Central memory CD8-positive, alpha-beta T cell (primary cell): ENCODE data around the gene TMIE.
"Not testable (repeated sequence)": the region's sequence is repeated elsewhere in the genome, so short reads cannot be mapped to it uniquely, and the experiment has no call there.

Experiments
- ATAC-seq: fragments of 150-1000 bp; cut with Tn5 transposase; replicated peaks from 2 replicates; pipeline ENCODE4 v1.10.0; 2022; ENCODE audit warnings: mild to moderate bottlenecking, moderate FRiP score, moderate number of reproducible peaks; ENCODE audit not compliant: poor library complexity, severe bottlenecking; ENCODE audit errors: extremely low read depth
- DNase-seq, 2 donors: peaks; one replicate each; pipeline ENCODE4 v3.0.0; 2021; ENCODE audit warnings: low spot score in 2 of 2
- H3K27ac Mint-ChIP-seq: one replicate; pipeline ENCODE4 v1.8.0; 2022; ENCODE audit warnings: low read depth, mild to moderate bottlenecking, moderate library complexity, mixed read lengths
- H3K27me3 Mint-ChIP-seq: one replicate; pipeline ENCODE4 v1.8.0; 2022; ENCODE audit warnings: mixed read lengths
- H3K36me3 Mint-ChIP-seq: one replicate; pipeline ENCODE4 v1.8.0; 2022; ENCODE audit warnings: mild to moderate bottlenecking, moderate library complexity, mixed read lengths; ENCODE audit not compliant: insufficient read depth
- H3K4me1 Mint-ChIP-seq: one replicate; pipeline ENCODE4 v1.8.0; 2022; ENCODE audit warnings: mixed read lengths
- H3K4me3 Mint-ChIP-seq: one replicate; pipeline ENCODE4 v1.8.0; 2022; ENCODE audit warnings: mild to moderate bottlenecking, moderate library complexity, mixed read lengths
- H3K9me3 Mint-ChIP-seq: one replicate; pipeline ENCODE4 v1.8.0; 2022; ENCODE audit warnings: mixed read lengths

TMIE gene

DNA sequence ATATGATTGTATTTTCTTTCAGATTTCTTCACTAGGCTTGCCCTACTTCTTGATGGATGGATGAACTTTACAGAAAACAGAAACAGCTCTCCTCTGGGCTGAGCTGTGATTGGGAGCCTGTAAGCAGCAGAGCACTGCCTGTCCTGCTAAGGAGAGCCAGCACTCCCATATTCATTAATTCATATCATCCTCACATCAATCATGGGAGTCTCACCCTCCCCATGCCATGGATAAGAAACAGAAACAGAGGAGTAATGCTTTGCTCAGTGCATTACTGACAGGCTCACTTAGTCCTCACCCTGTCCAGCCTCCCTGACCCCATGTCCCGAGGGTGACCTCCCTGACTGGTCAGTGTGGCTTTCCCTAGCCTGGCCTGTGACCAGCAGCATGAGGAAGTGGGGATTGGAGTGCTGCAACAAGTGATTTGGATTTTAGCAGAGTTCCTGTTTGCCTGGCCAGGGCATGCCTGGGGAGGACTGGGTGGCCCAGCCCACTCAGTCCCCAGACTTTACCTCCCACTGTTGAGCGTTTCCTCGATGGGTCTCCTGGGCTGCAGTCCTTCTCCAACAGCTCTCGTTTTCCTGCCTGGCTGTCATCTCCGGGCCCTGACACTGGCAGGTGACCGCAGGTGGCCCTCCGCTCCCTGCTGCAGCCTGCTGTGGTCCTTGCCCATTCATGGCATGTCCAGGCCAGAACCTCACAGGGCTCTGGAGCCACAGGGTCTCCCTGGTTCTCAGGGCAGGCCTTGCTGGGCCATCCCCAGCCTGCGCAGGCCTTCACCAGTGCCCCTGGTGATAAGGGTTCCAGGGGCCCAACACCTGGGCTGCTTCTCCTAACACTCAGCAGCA is 1.3 kb upstream of the TMIE start:
- no peaks in the 10 kb centered on the region for H3K36me3 Mint-ChIP-seq
- H3K27ac Mint-ChIP-seq, result no peak overlapping the region
- no peaks in the 10 kb centered on the region for H3K9me3 Mint-ChIP-seq
- ATAC-seq (no peak), DNase-seq (no peak)
- H3K4me1 Mint-ChIP-seq, result peaks cover 12% of the 10 kb centered on the region
- peaks cover 14% of the 10 kb centered on the region for H3K27me3 Mint-ChIP-seq
- H3K4me3 Mint-ChIP-seq, result no peak overlapping the region

DNA sequence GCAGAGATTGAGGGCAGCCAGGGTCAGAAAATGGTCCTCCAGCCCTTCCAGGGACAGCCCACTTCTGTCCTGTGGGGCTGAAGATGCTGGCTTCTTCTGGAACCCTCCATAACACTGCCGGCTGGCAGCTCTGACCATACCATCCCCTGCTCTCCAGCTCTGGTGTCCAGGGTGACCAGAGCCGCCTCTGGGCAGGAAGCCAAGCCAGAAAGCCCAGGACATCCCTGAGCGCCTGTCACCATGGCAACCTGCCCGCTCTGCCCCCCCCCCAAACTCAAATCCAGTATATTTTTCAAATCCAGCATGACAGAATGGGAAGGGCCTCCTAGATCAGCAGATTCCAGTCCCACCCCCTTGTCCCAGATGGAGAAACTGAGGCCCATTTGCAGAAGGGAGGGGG is 420 bp upstream of the TMIE start:
- Mint-ChIP-seq H3K4me1 (peaks cover 4% of the 10 kb centered on the region), H3K9me3 (no peaks in the 10 kb centered on the region), H3K27ac (no peak overlapping the region), H3K36me3 (no peaks in the 10 kb centered on the region), H3K27me3 (peaks cover 14% of the 10 kb centered on the region), H3K4me3 (no peak overlapping the region)
- ATAC-seq, result no peak
- DNase-seq, result no peak

DNA sequence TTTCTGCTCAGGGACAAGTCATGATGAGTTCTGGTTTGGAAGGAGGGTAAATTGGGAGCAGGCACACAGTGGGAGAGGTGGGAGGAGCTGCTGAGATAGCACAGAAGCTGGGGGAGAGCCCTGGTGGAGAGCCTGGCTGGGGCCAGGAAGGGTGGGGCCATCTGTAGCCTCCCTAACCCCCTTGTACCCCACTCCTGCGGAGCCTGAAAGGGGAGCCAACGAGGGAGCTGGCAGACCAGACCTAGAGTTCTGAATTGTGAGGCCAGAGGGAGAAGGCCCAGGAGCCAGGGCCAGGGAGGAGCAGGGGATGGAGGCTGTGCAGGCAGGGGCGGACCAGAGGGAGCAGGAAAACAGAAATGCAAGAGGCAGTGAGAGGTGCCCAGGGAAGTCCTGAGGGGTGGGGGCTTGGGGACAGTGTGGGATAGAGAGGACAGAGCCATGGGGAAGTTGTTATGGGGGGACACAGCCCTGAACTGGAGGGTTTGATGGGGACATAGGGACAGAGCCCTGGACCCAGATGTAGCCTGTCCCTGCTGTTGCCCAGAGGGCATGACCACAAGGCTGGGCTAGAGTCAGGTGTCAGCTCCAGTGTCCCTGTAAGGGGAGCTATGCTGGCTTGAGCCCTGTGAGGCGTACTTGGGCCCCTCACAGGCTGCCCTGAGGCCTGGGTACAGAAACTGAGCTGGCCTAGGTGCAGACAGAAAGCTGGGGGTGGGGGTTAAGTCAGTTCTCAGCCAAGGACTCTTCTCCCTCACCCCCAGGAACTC is 1.2 kb downstream of the TMIE start:
- Mint-ChIP-seq H3K9me3 (no peaks in the 10 kb centered on the region), H3K4me1 (no peaks in the 10 kb centered on the region), H3K27ac (no peak overlapping the region), H3K27me3 (peaks cover 14% of the 10 kb centered on the region), H3K36me3 (no peaks in the 10 kb centered on the region), H3K4me3 (no peak overlapping the region)
- no peak for ATAC-seq
- no peak for DNase-seq

DNA sequence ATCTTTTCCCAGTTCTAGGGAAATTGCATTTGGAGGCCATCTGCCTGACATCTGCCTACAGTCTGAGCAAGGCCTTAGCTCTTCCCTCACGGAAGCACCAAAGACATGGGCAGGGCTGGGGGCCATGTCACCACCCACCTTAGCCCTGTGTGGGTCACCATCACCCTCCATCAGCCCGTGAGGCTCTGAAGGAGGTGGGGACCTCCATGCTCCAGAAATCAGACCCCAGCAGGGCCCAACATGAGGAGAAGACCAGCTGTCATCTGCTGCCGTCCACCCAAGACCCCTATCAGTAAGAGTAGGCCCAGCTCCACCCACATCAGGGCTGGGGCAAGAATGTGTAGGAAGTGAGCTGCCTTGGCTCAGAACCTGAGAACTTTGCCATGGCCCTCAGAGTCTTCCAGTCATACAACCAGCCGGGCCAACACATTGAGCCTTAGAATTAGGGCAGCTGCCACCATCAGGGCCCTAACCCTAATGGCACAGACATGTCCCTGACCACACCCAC is 1.9 kb downstream of the TMIE start:
- H3K27me3 Mint-ChIP-seq, result peaks cover 14% of the 10 kb centered on the region
- no peaks in the 10 kb centered on the region for H3K36me3 Mint-ChIP-seq
- H3K4me1 Mint-ChIP-seq, result no peaks in the 10 kb centered on the region
- H3K4me3 Mint-ChIP-seq, result no peak overlapping the region
- ATAC-seq (no peak), DNase-seq (no peak)
- H3K27ac Mint-ChIP-seq, result no peak overlapping the region
- H3K9me3 Mint-ChIP-seq, result no peaks in the 10 kb centered on the region

DNA sequence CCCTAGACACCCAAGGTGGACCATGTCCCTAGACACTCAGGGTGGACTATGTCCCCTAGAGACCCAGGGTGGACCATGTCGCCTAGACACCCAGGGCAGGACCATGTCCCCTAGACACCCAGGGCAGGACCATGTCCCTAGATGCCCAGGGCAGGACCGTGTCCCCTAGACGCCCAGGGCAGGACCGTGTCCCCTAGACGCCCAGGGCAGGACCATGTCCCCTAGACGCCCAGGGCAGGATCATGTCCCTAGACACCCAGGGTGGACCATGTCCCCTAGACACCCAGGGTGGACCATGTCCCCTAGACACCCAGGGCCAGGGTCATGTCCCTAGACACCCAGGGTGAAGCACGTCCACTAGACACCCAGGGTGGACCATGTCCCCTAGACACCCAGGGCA is 3.2 kb downstream of the TMIE start:
- H3K4me1 Mint-ChIP-seq, H3K36me3 Mint-ChIP-seq, H3K9me3 Mint-ChIP-seq, ATAC-seq, H3K27ac Mint-ChIP-seq, DNase-seq, H3K4me3 Mint-ChIP-seq: not testable (repeated sequence)
- H3K27me3 Mint-ChIP-seq, result peaks cover 14% of the 10 kb centered on the region

DNA sequence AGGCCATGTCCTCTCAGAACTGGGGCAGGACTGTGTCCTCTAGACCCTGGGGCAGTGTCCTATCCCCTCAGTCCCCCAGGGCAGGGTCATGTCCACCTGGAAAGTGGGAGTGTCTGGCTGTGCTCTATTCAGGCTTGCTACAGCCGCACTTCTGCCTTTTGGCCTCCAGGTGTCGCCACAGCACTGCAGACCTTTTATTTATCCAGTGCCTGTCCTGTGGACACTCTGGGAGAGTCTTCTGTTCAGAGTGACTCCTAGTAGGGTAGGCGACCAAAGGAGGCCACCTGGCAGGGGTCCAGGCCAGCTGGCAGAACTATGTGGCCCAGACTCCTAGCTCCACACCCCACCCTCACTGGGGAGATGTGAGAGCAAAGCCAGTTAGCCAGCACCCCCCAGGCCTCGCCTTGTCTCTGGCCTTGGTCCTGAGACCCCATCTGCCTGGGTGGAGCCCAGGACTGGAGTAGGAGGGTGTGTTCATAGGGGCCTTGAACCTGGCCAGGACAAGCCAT is 3.9 kb downstream of the TMIE start:
- DNase-seq, result peak; percentile 56 to 59
- Mint-ChIP-seq H3K27ac (no peak overlapping the region), H3K4me3 (no peak overlapping the region), H3K36me3 (no peaks in the 10 kb centered on the region), H3K27me3 (peaks cover 14% of the 10 kb centered on the region), H3K4me1 (no peaks in the 10 kb centered on the region), H3K9me3 (no peaks in the 10 kb centered on the region)
- peak; percentile 73 for ATAC-seq

DNA sequence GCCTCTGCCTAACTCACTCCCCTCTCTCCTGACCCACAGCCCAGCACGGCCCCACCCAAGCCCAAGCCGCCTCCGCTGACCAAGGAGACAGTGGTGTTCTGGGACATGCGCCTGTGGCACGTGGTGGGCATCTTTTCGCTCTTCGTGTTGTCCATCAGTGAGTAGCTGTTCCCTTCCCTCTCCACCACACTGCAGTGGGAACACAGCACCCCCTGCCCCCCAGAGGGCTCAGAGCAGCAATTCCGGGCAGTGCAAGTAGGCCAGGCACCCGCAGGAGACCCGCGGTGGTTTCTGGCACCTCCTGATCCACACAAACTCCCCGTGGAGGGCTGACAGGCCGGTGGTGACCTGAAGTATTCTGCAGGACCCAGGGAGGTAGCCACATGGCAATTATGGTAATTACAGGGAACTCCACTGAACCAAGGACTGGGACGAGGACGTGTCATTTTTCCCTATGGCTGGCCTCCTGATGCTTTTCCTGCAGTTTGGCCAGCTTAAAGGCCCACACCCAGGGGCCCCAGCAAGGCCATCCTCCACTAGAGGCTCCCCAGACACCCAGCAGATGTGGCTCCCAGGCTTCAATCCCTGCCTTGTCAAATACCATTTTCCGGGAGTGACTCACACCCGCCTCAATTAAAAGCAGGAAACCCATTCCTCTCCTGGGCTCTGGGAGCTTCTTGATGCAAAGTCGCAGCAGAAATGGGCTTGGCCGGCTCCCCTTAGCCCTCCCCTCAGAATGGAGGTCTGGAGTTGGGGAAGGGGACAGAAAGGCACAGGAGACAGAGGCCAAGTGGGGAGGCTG is 4.8 kb downstream of the TMIE start:
- no peak for DNase-seq
- no peak overlapping the region for H3K4me3 Mint-ChIP-seq
- H3K9me3 Mint-ChIP-seq, result no peaks in the 10 kb centered on the region
- no peak overlapping the region for H3K27ac Mint-ChIP-seq
- no peaks in the 10 kb centered on the region for H3K36me3 Mint-ChIP-seq
- no peaks in the 10 kb centered on the region for H3K4me1 Mint-ChIP-seq
- no peak for ATAC-seq
- H3K27me3 Mint-ChIP-seq, result peaks cover 14% of the 10 kb centered on the region

DNA sequence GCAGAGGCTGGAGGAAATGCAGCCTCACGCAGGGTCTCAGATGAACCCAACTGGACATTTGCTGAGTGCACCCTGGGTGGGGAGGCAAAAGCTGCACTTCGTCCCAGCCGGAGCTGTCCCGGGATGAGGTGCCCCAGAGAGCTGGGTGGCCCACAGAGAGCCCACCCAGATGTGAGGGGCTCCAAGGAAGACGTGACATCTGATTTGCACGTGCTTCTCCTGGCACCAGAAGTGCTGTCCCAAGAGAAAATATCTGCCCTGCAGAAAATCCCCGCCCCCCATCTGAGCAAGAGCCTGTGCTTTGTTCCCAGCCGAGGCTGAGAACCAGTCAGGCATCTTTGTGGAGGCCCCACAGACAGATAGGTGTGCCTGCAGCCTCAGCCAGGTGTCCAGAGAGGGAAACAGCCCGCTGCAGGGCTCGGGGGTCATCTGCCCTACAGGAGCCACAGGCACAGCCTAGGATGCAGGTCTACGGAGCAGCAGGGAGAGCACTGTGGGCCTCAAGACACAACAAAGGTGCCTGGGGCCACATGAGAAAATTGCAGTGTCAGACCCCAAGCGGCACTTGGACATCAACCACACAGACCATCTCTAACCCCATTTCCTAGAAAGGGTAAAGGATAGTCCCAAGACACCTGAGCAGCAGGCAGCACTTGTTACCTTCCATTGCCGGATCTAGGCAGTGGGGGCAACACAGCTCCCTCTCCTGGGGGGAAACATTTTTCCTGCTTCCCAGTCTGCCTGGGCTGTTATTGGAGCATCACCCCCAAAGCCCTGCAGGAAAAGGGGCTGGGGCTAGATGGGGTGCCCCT is 5.8 kb downstream of the TMIE start:
- no peak for DNase-seq
- Mint-ChIP-seq H3K36me3 (no peaks in the 10 kb centered on the region), H3K4me3 (no peak overlapping the region), H3K9me3 (no peaks in the 10 kb centered on the region), H3K27me3 (peaks cover 8% of the 10 kb centered on the region), H3K27ac (no peak overlapping the region), H3K4me1 (no peaks in the 10 kb centered on the region)
- ATAC-seq, result no peak

DNA sequence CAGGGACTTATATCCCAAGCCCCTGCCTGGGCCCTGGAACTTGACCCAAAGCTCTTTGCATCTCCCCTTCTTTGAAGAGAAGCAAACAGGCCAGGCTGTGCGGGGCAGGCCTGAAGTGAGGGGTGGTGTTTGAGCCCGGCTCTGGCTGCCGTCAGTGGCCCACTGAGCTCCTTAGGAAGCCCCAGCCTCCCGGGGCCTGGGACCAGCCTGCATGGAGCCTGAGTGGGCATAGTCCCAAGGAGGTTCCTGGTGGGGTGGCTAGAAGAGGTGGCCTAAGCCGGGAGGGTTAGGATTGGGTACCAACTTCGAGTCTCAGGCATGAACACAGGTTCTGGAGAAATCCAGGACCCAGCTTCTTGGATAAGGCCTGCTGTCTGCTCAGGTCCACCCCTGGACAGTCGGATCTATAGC is 6.4 kb downstream of the TMIE start:
- ATAC-seq, result no peak
- Mint-ChIP-seq H3K4me3 (no peak overlapping the region), H3K36me3 (no peaks in the 10 kb centered on the region), H3K27me3 (peaks cover 2% of the 10 kb centered on the region), H3K4me1 (no peaks in the 10 kb centered on the region), H3K27ac (no peak overlapping the region), H3K9me3 (no peaks in the 10 kb centered on the region)
- DNase-seq, result no peak

DNA sequence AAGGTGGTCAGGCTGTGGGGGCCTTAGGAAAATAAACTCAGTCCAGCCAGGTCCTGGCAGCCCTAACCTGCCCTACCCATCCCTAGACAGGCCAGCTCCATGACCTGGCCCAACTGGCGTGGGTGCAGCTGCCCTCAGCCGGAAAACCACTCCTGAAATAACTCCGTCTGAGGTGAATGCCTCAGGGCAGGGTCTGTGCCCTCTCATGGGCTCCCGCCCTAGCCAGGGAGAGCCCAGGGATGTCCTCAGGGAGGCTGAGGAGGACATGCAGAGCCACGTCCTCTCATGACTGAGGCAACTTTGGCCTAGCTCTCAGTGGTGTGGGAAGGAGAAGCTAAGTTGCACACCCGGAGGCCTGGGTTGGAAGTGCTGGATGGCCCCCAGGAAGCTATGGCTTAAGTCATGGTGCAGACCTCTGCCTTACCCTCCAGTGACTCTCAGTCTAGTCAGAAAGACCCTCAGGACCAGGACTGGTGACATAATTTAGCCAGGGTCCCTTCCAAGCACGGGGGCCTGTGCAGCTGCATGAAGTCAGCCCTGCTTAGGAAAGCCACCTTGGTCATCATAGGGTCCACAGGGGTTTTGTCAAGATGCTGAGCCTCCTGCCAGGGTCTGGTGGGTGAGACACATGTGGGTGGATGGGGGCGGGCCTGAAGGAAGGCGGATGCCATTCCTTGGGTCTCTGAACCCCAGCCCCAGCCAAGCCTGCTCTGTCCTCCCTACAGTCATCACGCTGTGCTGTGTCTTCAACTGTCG is 7.4 kb downstream of the TMIE start:
- H3K36me3 Mint-ChIP-seq, result no peaks in the 10 kb centered on the region
- H3K4me3 Mint-ChIP-seq, result no peak overlapping the region
- no peak for ATAC-seq
- no peaks in the 10 kb centered on the region for H3K9me3 Mint-ChIP-seq
- no peaks in the 10 kb centered on the region for H3K4me1 Mint-ChIP-seq
- H3K27me3 Mint-ChIP-seq, result no peaks in the 10 kb centered on the region
- DNase-seq, result no peak
- no peak overlapping the region for H3K27ac Mint-ChIP-seq

DNA sequence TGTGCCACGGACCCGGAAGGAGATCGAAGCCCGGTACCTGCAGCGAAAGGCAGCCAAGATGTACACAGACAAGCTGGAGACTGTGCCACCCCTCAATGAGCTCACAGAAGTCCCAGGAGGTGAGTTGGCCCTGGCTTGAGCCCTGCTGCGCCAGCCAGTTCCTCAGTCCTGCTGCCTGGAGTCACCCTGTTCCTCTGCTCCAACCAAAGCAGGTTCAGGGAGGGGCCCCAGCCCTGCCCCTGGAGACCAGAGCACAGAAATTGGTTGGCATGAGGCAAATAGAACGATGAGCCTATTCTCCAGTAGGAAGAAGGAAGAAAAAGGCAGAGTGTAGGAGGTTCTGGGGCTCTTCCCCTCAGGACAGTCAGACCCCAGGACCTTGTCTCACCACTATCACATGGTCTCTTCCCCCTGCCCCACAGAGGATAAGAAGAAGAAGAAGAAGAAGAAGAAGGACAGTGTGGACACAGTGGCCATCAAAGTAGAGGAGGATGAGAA is 8.0 kb downstream of the TMIE start:
- no peaks in the 10 kb centered on the region for H3K9me3 Mint-ChIP-seq
- no peaks in the 10 kb centered on the region for H3K27me3 Mint-ChIP-seq
- H3K4me3 Mint-ChIP-seq, result no peak overlapping the region
- no peak overlapping the region for H3K27ac Mint-ChIP-seq
- H3K4me1 Mint-ChIP-seq, result no peaks in the 10 kb centered on the region
- ATAC-seq (no peak), DNase-seq (no peak)
- no peaks in the 10 kb centered on the region for H3K36me3 Mint-ChIP-seq
